Measurements from ENCODE around the gene COL8A2. TPM values are rescaled to one million over a fixed set of nuclear protein-coding genes. Genes with fewer than 3 reads are reported as not detected.

COL8A2 gene
- total and polyA plus RNA-seq, 2 donors (not counting 3 experiments of a cell fraction or from before 2014, with no cell fraction given) = 1.2 to 1.3 TPM

DNA sequence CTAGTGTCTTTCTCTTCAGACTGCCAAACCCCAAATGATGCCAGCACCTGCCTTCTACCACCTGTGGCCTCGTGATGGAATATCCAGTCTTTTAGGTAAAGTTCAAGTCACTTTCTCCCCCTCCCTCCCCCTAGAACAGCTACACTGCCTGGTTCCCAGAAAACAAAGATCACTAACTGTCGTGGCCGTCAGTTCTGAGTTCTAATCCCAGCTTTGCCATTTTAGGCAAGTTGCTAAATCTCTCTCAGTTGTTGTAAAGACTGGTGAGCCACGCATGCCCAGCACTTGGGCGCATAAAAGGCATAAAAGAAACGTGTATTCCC, 24.9 kb upstream of the COL8A2 start:
- Histone ChIP-seq H3K4me3 (replicated peaks in 1 of 3; ENCODE audit: insufficient read depth in 1 of 3, low read depth in 1 of 3, low read length in 3 of 3) (no peak overlapping the region), H3K4me2 (ENCODE audit: insufficient read depth, low read length) (peak overlapping the region; percentile 35), H3K4me1 (ENCODE audit: control insufficient read depth, extremely low read depth, insufficient read depth, low read length) (peaks cover 31% of the 10 kb centered on the region), H3K79me2 (ENCODE audit: control insufficient read depth, insufficient read depth, low read length) (peaks cover 31% of the 10 kb centered on the region), H3K9me3 (replicated peaks; ENCODE audit: control insufficient read depth, insufficient read depth, low read length) (no peaks in the 10 kb centered on the region), H3K9me1 (replicated peaks; ENCODE audit: control insufficient read depth, extremely low read depth, insufficient read depth, low read length) (no peaks in the 10 kb centered on the region), H3K36me3 (ENCODE audit: control insufficient read depth in 2 of 2, extremely low read depth in 1 of 2, insufficient read depth in 2 of 2, low read length in 2 of 2) (no peaks in the 10 kb centered on the region), H3K9ac (replicated peaks; ENCODE audit: extremely low read depth, insufficient read depth, low read length) (peak overlapping the region; percentile 83), H3K27me3 (ENCODE audit: control insufficient read depth in 2 of 2, insufficient read depth in 2 of 2, low read length in 2 of 2) (no peaks in the 10 kb centered on the region), H3K27ac (ENCODE audit: insufficient read depth, low read depth, low read length) (peak overlapping the region; percentile 98), H4K20me1 (replicated peaks; ENCODE audit: control insufficient read depth, extremely low read depth, insufficient read depth, low read length) (no peaks in the 10 kb centered on the region), H2AFZ (ENCODE audit: low read depth, low read length) (peak overlapping the region; percentile 16)
- dilution Hi-C loops (cut with MboI; ENCODE audit: extremely low pct_ligation_motif_present, low sequenced_read_pairs) = no loop called here
- BruUV-seq (replicated peaks) = TSS peak; percentile 39
- intact Hi-C loops (cut with micrococcal nuclease) = loop anchor here (1.0 to 5.0 kb wide), 14 partner anchors 7 to 270 kb away; partner anchors contain the start of genes EVA1B and THRAP3
- FAIRE-seq = no peak
- DNase-seq (ENCODE audit: low read depth, low spot score) = no peak
- CTCF ChIA-PET = interaction anchor here (0.7 to 9.3 kb wide), 28 partner anchors 11 to 272 kb away, joined by 3 to 201 read pairs (median 6); partner anchors contain the start of gene THRAP3
- POLR2A ChIA-PET = interaction anchor here (0.6 to 3.8 kb wide), 7 partner anchors 10 to 280 kb away, joined by 3 to 19 read pairs (median 5); no protein-coding TSS in a partner anchor
- TF ChIP-seq EZH2 (IDR thresholded peaks at IDR 0.05; ENCODE audit: borderline replicate concordance, low read depth, low read length, severe bottlenecking) (no peak), POLR2AphosphoS5 (IDR thresholded peaks at IDR 0.05; ENCODE audit: insufficient read depth, low read depth, low read length) (no peak), POLR2A (IDR thresholded peaks at IDR 0.05; ENCODE audit: low read depth, low read length) (no peak), JUN (IDR thresholded peaks at IDR 0.05; ENCODE audit: borderline replicate concordance, insufficient read depth, insufficient read length, low read depth) (no peak), MYC (IDR thresholded peaks at IDR 0.05; ENCODE audit: low read depth, low read length) (no peak), GATA2 (IDR thresholded peaks at IDR 0.05; ENCODE audit: insufficient read depth, insufficient read length, low read depth, low read length) (no peak), FOS (IDR thresholded peaks at IDR 0.05; ENCODE audit: borderline replicate concordance, insufficient read depth, low read length) (no peak)
- TF ChIP-seq, protein P1, sequence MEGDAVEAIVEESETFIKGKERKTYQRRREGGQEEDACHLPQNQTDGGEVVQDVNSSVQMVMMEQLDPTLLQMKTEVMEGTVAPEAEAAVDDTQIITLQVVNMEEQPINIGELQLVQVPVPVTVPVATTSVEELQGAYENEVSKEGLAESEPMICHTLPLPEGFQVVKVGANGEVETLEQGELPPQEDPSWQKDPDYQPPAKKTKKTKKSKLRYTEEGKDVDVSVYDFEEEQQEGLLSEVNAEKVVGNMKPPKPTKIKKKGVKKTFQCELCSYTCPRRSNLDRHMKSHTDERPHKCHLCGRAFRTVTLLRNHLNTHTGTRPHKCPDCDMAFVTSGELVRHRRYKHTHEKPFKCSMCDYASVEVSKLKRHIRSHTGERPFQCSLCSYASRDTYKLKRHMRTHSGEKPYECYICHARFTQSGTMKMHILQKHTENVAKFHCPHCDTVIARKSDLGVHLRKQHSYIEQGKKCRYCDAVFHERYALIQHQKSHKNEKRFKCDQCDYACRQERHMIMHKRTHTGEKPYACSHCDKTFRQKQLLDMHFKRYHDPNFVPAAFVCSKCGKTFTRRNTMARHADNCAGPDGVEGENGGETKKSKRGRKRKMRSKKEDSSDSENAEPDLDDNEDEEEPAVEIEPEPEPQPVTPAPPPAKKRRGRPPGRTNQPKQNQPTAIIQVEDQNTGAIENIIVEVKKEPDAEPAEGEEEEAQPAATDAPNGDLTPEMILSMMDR (IDR thresholded peaks at IDR 0.05; ENCODE audit: extremely low read depth in 1 of 2, insufficient read depth in 1 of 2, low read depth in 1 of 2, low read length in 2 of 2) = no peak
- TF ChIP-seq, protein P2, sequence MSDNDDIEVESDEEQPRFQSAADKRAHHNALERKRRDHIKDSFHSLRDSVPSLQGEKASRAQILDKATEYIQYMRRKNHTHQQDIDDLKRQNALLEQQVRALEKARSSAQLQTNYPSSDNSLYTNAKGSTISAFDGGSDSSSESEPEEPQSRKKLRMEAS (IDR thresholded peaks at IDR 0.05; ENCODE audit: insufficient read depth, insufficient read length) = no peak

Measured in endothelial cell of umbilical vein (primary cell).